Measurements from ENCODE around the gene KRTAP9-3.
"Not testable (repeated sequence)": the region's sequence is repeated elsewhere in the genome, so short reads cannot be mapped to it uniquely, and the experiment has no call there.

Gene KRTAP9-3

GRCh38 chr17:41231731-41232130 is 518 bp upstream of the KRTAP9-3 start:
- DNase-seq: no peak

GRCh38 chr17:41237116-41237515 is 4.9 kb downstream of the KRTAP9-3 start:
- H3K27me3 ChIP-seq (ENCODE audit: insufficient read depth, low read length, poor library complexity); H3K9me3 ChIP-seq (ENCODE audit: insufficient read depth, low read length, severe bottlenecking); DNase-seq; H3K4me3 ChIP-seq (ENCODE audit: low read depth in 1 of 2, low read length in 2 of 2); H3K36me3 ChIP-seq (ENCODE audit: insufficient read depth, low read length); H3K4me1 ChIP-seq (ENCODE audit: insufficient read depth, low read length); H3K79me2 ChIP-seq (ENCODE audit: insufficient read depth, low read length); H3K4me2 ChIP-seq (ENCODE audit: insufficient read depth, low read length); ATAC-seq (ENCODE audit: insufficient read depth, low read depth); H3K27ac ChIP-seq (ENCODE audit: low read length); H2AFZ ChIP-seq (ENCODE audit: low read depth, low read length); H3K9ac ChIP-seq (ENCODE audit: low read depth, low read length); H4K20me1 ChIP-seq (ENCODE audit: insufficient read depth, low read length): not testable (repeated sequence)

More at GRCh38 chr17:41231731-41232130, 518 bp upstream of the KRTAP9-3 start:
- no peak overlapping the region for H3K4me2 ChIP-seq (ENCODE audit: insufficient read depth, low read length)
- H3K27ac ChIP-seq (ENCODE audit: low read length): no peak overlapping the region
- no peaks in the 10 kb centered on the region for H3K79me2 ChIP-seq (ENCODE audit: insufficient read depth, low read length)
- H3K4me3 ChIP-seq (ENCODE audit: low read depth in 1 of 2, low read length in 2 of 2): no peak overlapping the region
- H3K9me3 ChIP-seq (ENCODE audit: insufficient read depth, low read length, severe bottlenecking): no peaks in the 10 kb centered on the region
- peaks cover 13% of the 10 kb centered on the region for H3K27me3 ChIP-seq (ENCODE audit: insufficient read depth, low read length, poor library complexity)
- H3K4me1 ChIP-seq (ENCODE audit: insufficient read depth, low read length): no peaks in the 10 kb centered on the region
- no peak overlapping the region for H2AFZ ChIP-seq (ENCODE audit: low read depth, low read length)
- no peak for ATAC-seq (ENCODE audit: insufficient read depth, low read depth)
- no peak for TF ChIP-seq EZH2 (IDR thresholded peaks at IDR 0.05; ENCODE audit: borderline replicate concordance, low read depth, low read length, severe bottlenecking)
- H3K36me3 ChIP-seq (ENCODE audit: insufficient read depth, low read length): no peaks in the 10 kb centered on the region
- H3K9ac ChIP-seq (ENCODE audit: low read depth, low read length): no peak overlapping the region
- no peaks in the 10 kb centered on the region for H4K20me1 ChIP-seq (ENCODE audit: insufficient read depth, low read length)

- not testable (repeated sequence) for H3K9me3 ChIP-seq (ENCODE audit: insufficient read depth, low read length, severe bottlenecking); H3K27ac ChIP-seq (ENCODE audit: low read length); H3K4me3 ChIP-seq (ENCODE audit: low read depth in 1 of 2, low read length in 2 of 2); DNase-seq; H4K20me1 ChIP-seq (ENCODE audit: insufficient read depth, low read length); H3K9ac ChIP-seq (ENCODE audit: low read depth, low read length); H3K36me3 ChIP-seq (ENCODE audit: insufficient read depth, low read length); H2AFZ ChIP-seq (ENCODE audit: low read depth, low read length); H3K4me2 ChIP-seq (ENCODE audit: insufficient read depth, low read length); ATAC-seq (ENCODE audit: insufficient read depth, low read depth); H3K4me1 ChIP-seq (ENCODE audit: insufficient read depth, low read length); H3K27me3 ChIP-seq (ENCODE audit: insufficient read depth, low read length, poor library complexity); H3K79me2 ChIP-seq (ENCODE audit: insufficient read depth, low read length)
Observed at GRCh38 chr17:41237949-41238437, 5.7 kb downstream of the KRTAP9-3 start, which contains the start of gene KRTAP9-8. KRTAP9-8 (plus strand) TSS chr17:41237999; CDS start chr17:41238052, 53 bp downstream.

- H3K9ac ChIP-seq (ENCODE audit: low read depth, low read length); H3K79me2 ChIP-seq (ENCODE audit: insufficient read depth, low read length); H3K4me3 ChIP-seq (ENCODE audit: low read depth in 1 of 2, low read length in 2 of 2); H3K9me3 ChIP-seq (ENCODE audit: insufficient read depth, low read length, severe bottlenecking); ATAC-seq (ENCODE audit: insufficient read depth, low read depth); H4K20me1 ChIP-seq (ENCODE audit: insufficient read depth, low read length); H3K4me2 ChIP-seq (ENCODE audit: insufficient read depth, low read length); H3K27me3 ChIP-seq (ENCODE audit: insufficient read depth, low read length, poor library complexity); H3K27ac ChIP-seq (ENCODE audit: low read length); DNase-seq; H2AFZ ChIP-seq (ENCODE audit: low read depth, low read length); H3K4me1 ChIP-seq (ENCODE audit: insufficient read depth, low read length); H3K36me3 ChIP-seq (ENCODE audit: insufficient read depth, low read length): not testable (repeated sequence)
Observed at GRCh38 chr17:41246995-41247787, 14.9 kb downstream of the KRTAP9-3 start.

GRCh38 chr17:41249637-41250240 is 17.5 kb downstream of the KRTAP9-3 start, which contains the start of gene KRTAP9-4:
KRTAP9-4 (plus strand) TSS chr17:41249687; CDS start chr17:41249721, 34 bp downstream.
- not testable (repeated sequence) for H3K9me3 ChIP-seq (ENCODE audit: insufficient read depth, low read length, severe bottlenecking); H3K27me3 ChIP-seq (ENCODE audit: insufficient read depth, low read length, poor library complexity); H3K36me3 ChIP-seq (ENCODE audit: insufficient read depth, low read length); ATAC-seq (ENCODE audit: insufficient read depth, low read depth); H3K4me2 ChIP-seq (ENCODE audit: insufficient read depth, low read length); H3K4me1 ChIP-seq (ENCODE audit: insufficient read depth, low read length); H3K27ac ChIP-seq (ENCODE audit: low read length); H4K20me1 ChIP-seq (ENCODE audit: insufficient read depth, low read length); DNase-seq; H2AFZ ChIP-seq (ENCODE audit: low read depth, low read length); H3K79me2 ChIP-seq (ENCODE audit: insufficient read depth, low read length); H3K4me3 ChIP-seq (ENCODE audit: low read depth in 1 of 2, low read length in 2 of 2); H3K9ac ChIP-seq (ENCODE audit: low read depth, low read length)
